A549 (cell line): Measurements from ENCODE around the gene TYK2. TPM values are rescaled to one million over a fixed set of nuclear protein-coding genes. Genes with fewer than 3 reads are reported as not detected.

Experiments
- ATAC-seq, 2 experiments: fragments of 200-7000 bp in 1 of 2; fragments of >200 bp in 1 of 2; cut with Nextera tagmentation in 1 of 2; cut with Tn5 transposase in 1 of 2; 3 replicates each; pipeline versions ENCODE4 v1.8.0 to v1.9.1; 2018 to 2020; ENCODE audit warnings: mild to moderate bottlenecking in 1 of 2, moderate library complexity in 1 of 2
- CTCF ChIA-PET: fragments of 300-600 bp; sonication (Branson Sonifier 250); formaldehyde crosslinking; extraction: SDS; loops from one replicate; lab custom pipeline; 2021; ENCODE audit warnings: antibody characterized with exemption, inconsistent platforms; lab: Yijun Ruan, JAX
- POLR2A ChIA-PET: fragments of 350-600 bp; formaldehyde crosslinking; extraction: SDS; loops from one replicate; lab custom pipeline; 2021; ENCODE audit warnings: antibody characterized with exemption, inconsistent platforms; lab: Yijun Ruan, JAX
- DNase-seq, 2 experiments: peaks; one replicate each; pipeline versions ENCODE4 v3.0.0 to v3.0.0-alpha.2; 2011 to 2016; ENCODE audit warnings: low read depth in 1 of 2, low spot score in 1 of 2
- FAIRE-seq: peaks from 2 replicates; lab custom pipeline; 2011; peaks lifted over from hg19 to GRCh38; lab: Jason Lieb, UNC
- H3K27ac ChIP-seq, 2 experiments: fragments of >200 bp; sonication (Bioruptor Twin); formaldehyde crosslinking; 3 replicates each; pipeline ENCODE4 v1.5.1; 2016 to 2017
- H3K4me1 ChIP-seq: fragments of >200 bp; sonication (Bioruptor Twin); formaldehyde crosslinking; 3 replicates; pipeline ENCODE4 v1.6.1; 2016
- H3K4me2 ChIP-seq: fragments of >200 bp; sonication (Bioruptor Twin); formaldehyde crosslinking; 3 replicates; pipeline ENCODE4 v1.6.1; 2016
- H3K4me3 ChIP-seq: fragments of >200 bp; sonication (Bioruptor Twin); formaldehyde crosslinking; 3 replicates; pipeline ENCODE4 v1.5.1; 2016
- H3K9me3 ChIP-seq: fragments of >200 bp; sonication (Bioruptor Twin); formaldehyde crosslinking; 3 replicates; pipeline ENCODE4 v1.6.1; 2016
- CBX2 ChIP-seq: fragments of 200-600 bp; sonication (generic); IDR thresholded peaks from 2 replicates; pipeline ENCODE4 v1.6.1; 2016; ENCODE audit warnings: low read depth, mild to moderate bottlenecking, borderline replicate concordance
- CHD2 ChIP-seq: fragments of 150-350 bp; IDR thresholded peaks from 2 replicates; pipeline ENCODE4 v1.6.1; 2014; ENCODE audit warnings: low read length; ENCODE audit not compliant: partially characterized antibody
- EHMT2 ChIP-seq: fragments of 200-600 bp; sonication (generic); IDR thresholded peaks from 2 replicates; pipeline ENCODE4 v1.6.1; 2016; ENCODE audit warnings: antibody characterized with exemption, low read depth, mild to moderate bottlenecking, moderate library complexity
- HDAC2 ChIP-seq: fragments of 200-600 bp; sonication (generic); IDR thresholded peaks from 2 replicates; pipeline ENCODE4 v1.6.1; 2016
- HOXB13 ChIP-seq: fragments of 250-450 bp; sonication (Bioruptor Pico); IDR thresholded peaks from 2 replicates; pipeline ENCODE4 v1.5.0; 2020; ENCODE audit warnings: low read depth, mild to moderate bottlenecking, moderate library complexity
- HOXB5 ChIP-seq: fragments of 250-450 bp; sonication (Bioruptor Pico); IDR thresholded peaks from 2 replicates; pipeline ENCODE4 v1.5.0; 2020; ENCODE audit warnings: mild to moderate bottlenecking, moderate library complexity
- JUN ChIP-seq, 2 experiments: fragments of >200 bp; sonication (Bioruptor Twin); formaldehyde crosslinking; IDR thresholded peaks; 2 replicates in 1 of 2; 3 replicates in 1 of 2; pipeline ENCODE4 v1.6.1; 2016 to 2017
- JUNB ChIP-seq: fragments of >200 bp; sonication (Bioruptor Twin); formaldehyde crosslinking; IDR thresholded peaks from 2 replicates; pipeline ENCODE4 v1.6.1; 2016
- KDM5A ChIP-seq: fragments of 200-600 bp; sonication (generic); IDR thresholded peaks from 2 replicates; pipeline ENCODE4 v1.6.1; 2016; ENCODE audit warnings: antibody characterized with exemption, mild to moderate bottlenecking
- NPAS2 ChIP-seq: fragments of 250-450 bp; sonication (Bioruptor Pico); IDR thresholded peaks from 2 replicates; pipeline ENCODE4 v1.8.0; 2022; ENCODE audit warnings: mild to moderate bottlenecking, moderate library complexity, borderline replicate concordance
- PBX3 ChIP-seq: IDR thresholded peaks from 2 replicates; pipeline ENCODE4 v1.6.1; 2012
- RNF2 ChIP-seq: fragments of 200-600 bp; sonication (generic); IDR thresholded peaks from 2 replicates; pipeline ENCODE4 v1.6.1; 2016; ENCODE audit warnings: low read depth, mild to moderate bottlenecking, antibody characterized with exemption, moderate library complexity, borderline replicate concordance
- SMC3 ChIP-seq: fragments of >200 bp; sonication (Bioruptor Twin); formaldehyde crosslinking; IDR thresholded peaks from 3 replicates; pipeline ENCODE4 v1.6.1; 2018; ENCODE audit warnings: inconsistent platforms
- WGBS: methylation state at CpG from one replicate; pipeline ENCODE4 v1.1.6; 2017; ENCODE audit errors: missing lambda C conversion rate; 5-methylcytosine and 5-hydroxymethylcytosine counted together
- polyA plus RNA-seq, 4 experiments: library from polyadenylated mRNA; depleted of rRNA in 3 of 4; stranded (reverse); fragments of >200 nt; fragmentation: RNase III in 1 of 4; extraction: RNeasy Plus Mini Kit Qiagen cat#74134 plus additional on column Dnase treatment in 1 of 4; gene quantifications; 2 replicates in 3 of 4; 3 replicates in 1 of 4; pipeline ENCODE4 v1.2.3, GENCODE V29; 2011 to 2017
- TF ChIP-seq, protein P1 (sequence below): fragments of 450-650 bp; IDR thresholded peaks from 2 replicates; pipeline ENCODE4 v1.6.1; 2014; ENCODE audit warnings: antibody characterized with exemption
- TF ChIP-seq, protein P2 (sequence below): IDR thresholded peaks from 2 replicates; pipeline ENCODE4 v1.6.1; 2012; ENCODE audit warnings: low read depth, borderline replicate concordance
- TF ChIP-seq, protein P3 (sequence below): fragments of 250-450 bp; sonication (Bioruptor Pico); IDR thresholded peaks from 2 replicates; pipeline ENCODE4 v1.5.0; 2020; ENCODE audit warnings: low read depth, mild to moderate bottlenecking, moderate library complexity
- TF ChIP-seq, protein P4 (sequence below): fragments of 200-600 bp; sonication (generic); IDR thresholded peaks from 2 replicates; pipeline ENCODE4 v1.6.1; 2016; ENCODE audit warnings: antibody characterized with exemption, mild to moderate bottlenecking, moderate library complexity

Gene TYK2
- polyA plus RNA-seq, 2 of the 4 experiments (the other 2 are of a cell fraction), result 17.0 to 57.1 TPM

- POLR2A ChIA-PET, result interaction anchor here (1.1 kb wide), 1 partner anchor 11 kb away, joined by 4 read pairs; the partner anchor contains the start of gene RAVER1
- FAIRE-seq, result no peak
These were observed 35.6 kb downstream of the TYK2 start for GRCh38 chr19:10344780-10345179.

DNA sequence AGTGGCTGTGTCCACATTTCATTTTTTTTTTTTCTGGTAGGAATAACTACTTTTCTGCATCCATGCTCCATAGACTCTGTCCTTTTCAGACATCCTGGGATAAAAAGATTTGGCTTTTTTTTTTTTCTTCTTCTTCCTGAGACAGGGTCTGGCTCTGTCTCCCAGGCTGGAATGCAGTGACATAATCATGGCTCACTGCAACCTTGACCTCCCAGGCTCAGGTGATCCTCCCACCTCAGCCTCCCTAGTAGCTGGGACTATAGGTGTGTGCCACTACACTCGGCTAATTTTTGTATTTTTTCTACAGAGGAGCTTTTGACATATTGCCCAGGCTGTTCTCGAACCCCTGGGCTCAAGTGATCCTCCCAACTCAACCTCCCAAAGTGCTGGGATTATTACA, 36.9 kb downstream of the TYK2 start:
- no peak for FAIRE-seq
- no peaks in the 10 kb centered on the region for H3K4me1 ChIP-seq
- H3K27ac ChIP-seq, result no peak overlapping the region
- TF ChIP-seq HOXB5 (CRISPR knock-in tag) (no peak), HDAC2 (no peak), JUN (IDR thresholded peaks at IDR 0.05) (no peak), PBX3 (no peak), HOXB13 (CRISPR knock-in tag) (no peak), KDM5A (no peak), JUNB (no peak), SMC3 (no peak)
- TF ChIP-seq, protein P1, sequence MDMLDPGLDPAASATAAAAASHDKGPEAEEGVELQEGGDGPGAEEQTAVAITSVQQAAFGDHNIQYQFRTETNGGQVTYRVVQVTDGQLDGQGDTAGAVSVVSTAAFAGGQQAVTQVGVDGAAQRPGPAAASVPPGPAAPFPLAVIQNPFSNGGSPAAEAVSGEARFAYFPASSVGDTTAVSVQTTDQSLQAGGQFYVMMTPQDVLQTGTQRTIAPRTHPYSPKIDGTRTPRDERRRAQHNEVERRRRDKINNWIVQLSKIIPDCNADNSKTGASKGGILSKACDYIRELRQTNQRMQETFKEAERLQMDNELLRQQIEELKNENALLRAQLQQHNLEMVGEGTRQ, result no peak
- TF ChIP-seq, protein P2, sequence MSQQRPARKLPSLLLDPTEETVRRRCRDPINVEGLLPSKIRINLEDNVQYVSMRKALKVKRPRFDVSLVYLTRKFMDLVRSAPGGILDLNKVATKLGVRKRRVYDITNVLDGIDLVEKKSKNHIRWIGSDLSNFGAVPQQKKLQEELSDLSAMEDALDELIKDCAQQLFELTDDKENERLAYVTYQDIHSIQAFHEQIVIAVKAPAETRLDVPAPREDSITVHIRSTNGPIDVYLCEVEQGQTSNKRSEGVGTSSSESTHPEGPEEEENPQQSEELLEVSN, result no peak
- TF ChIP-seq, protein P3, sequence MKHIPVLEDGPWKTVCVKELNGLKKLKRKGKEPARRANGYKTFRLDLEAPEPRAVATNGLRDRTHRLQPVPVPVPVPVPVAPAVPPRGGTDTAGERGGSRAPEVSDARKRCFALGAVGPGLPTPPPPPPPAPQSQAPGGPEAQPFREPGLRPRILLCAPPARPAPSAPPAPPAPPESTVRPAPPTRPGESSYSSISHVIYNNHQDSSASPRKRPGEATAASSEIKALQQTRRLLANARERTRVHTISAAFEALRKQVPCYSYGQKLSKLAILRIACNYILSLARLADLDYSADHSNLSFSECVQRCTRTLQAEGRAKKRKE (CRISPR knock-in tag), result no peak
- TF ChIP-seq, all 56 proteins: peak for 0
- DNase-seq (no peak), ATAC-seq (no peak)
- no peak overlapping the region for H3K4me2 ChIP-seq
- no peak overlapping the region for H3K4me3 ChIP-seq
- no peaks in the 10 kb centered on the region for H3K9me3 ChIP-seq
- ChIA-PET CTCF (interaction anchor here (0.6 to 1.6 kb wide), 6 partner anchors 10 to 84 kb away, joined by 3 to 6 read pairs (median 3); no protein-coding TSS in a partner anchor), POLR2A (interaction anchor here (0.7 to 0.8 kb wide), 2 partner anchors 10 to 54 kb away, joined by 4 read pairs; partner anchors contain the start of genes ICAM5 and RAVER1)
- 22% methylated on average over 2 of the region's 2 CpGs for WGBS

More at GRCh38 chr19:10344780-10345179, 35.6 kb downstream of the TYK2 start:
- no peak overlapping the region for H3K27ac ChIP-seq
- CTCF ChIA-PET, result interaction anchor here (1.2 to 1.5 kb wide), 2 partner anchors 45 to 75 kb away, joined by 3 to 5 read pairs; no protein-coding TSS in a partner anchor
- no peak for TF ChIP-seq RNF2
- TF ChIP-seq CBX2, result no peak
- no peak for TF ChIP-seq JUN (IDR thresholded peaks at IDR 0.05)
- TF ChIP-seq CHD2, result no peak
- TF ChIP-seq, protein P4, sequence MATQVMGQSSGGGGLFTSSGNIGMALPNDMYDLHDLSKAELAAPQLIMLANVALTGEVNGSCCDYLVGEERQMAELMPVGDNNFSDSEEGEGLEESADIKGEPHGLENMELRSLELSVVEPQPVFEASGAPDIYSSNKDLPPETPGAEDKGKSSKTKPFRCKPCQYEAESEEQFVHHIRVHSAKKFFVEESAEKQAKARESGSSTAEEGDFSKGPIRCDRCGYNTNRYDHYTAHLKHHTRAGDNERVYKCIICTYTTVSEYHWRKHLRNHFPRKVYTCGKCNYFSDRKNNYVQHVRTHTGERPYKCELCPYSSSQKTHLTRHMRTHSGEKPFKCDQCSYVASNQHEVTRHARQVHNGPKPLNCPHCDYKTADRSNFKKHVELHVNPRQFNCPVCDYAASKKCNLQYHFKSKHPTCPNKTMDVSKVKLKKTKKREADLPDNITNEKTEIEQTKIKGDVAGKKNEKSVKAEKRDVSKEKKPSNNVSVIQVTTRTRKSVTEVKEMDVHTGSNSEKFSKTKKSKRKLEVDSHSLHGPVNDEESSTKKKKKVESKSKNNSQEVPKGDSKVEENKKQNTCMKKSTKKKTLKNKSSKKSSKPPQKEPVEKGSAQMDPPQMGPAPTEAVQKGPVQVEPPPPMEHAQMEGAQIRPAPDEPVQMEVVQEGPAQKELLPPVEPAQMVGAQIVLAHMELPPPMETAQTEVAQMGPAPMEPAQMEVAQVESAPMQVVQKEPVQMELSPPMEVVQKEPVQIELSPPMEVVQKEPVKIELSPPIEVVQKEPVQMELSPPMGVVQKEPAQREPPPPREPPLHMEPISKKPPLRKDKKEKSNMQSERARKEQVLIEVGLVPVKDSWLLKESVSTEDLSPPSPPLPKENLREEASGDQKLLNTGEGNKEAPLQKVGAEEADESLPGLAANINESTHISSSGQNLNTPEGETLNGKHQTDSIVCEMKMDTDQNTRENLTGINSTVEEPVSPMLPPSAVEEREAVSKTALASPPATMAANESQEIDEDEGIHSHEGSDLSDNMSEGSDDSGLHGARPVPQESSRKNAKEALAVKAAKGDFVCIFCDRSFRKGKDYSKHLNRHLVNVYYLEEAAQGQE, result no peak
- TF ChIP-seq EHMT2, result no peak
- no peak for TF ChIP-seq NPAS2
- TF ChIP-seq, protein P3 (CRISPR knock-in tag), result no peak
- no peaks in the 10 kb centered on the region for H3K9me3 ChIP-seq
- DNase-seq (no peak), ATAC-seq (no peak)
- no peak overlapping the region for H3K4me3 ChIP-seq
- H3K4me2 ChIP-seq, result no peak overlapping the region
- 81% methylated on average over 10 of the region's 10 CpGs for whole genome bisulfite sequencing
- no peaks in the 10 kb centered on the region for H3K4me1 ChIP-seq
